DMS53 treated with DMSO at 0.1 percent for 48 hours (cell line): ENCODE results near the gene SERPINA5.
"Not testable (repeated sequence)": the region's sequence is repeated elsewhere in the genome, so short reads cannot be mapped to it uniquely, and the experiment has no call there.

ENCODE experiments used
- DNase-seq: peaks from one replicate; lab custom pipeline; 2025; ENCODE audit not compliant: unreplicated experiment; lab: John Stamatoyannopoulos, UW

SERPINA5 gene

DNA sequence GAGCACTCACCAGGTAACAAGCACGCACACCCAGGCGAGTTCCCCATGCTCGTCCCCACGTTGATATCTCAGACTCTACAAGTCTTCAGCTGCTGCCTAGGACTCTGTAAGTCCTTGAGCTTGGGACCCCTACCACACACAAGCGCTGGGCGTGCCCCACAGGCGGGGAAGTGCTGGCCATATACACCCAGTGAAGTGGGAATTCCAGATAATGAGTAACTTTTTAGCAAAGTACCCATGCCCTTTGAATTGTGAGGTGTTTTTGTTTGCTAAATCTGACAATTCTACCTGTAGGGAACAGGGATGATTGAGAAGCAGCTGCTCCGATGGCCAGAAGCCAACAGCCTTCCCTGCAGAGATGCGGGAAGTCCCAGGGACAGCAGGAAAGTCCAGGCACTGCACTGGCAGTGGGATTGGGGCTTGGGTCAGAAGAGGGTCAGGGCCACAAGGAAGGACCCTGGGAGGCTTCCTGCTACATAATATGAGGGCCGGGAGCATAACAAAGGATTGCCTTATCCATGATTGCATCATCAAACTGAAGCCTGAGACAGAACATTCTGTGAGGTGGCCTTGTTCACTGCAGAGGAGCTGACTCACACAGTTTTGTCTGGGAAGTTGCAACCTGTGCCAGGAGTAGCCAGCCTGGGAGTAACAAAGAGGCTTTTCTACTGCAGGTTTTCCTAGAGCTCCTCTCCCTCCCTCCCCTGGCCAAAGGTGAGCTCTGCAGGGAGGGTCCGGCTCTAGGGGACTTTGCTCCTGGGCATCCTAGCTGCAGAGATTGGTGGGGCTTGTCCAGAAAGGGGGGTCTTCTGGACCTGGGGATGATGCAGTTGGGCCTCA is 17.8 kb downstream of the SERPINA5 start:
- DNase-seq: no peak

DNA sequence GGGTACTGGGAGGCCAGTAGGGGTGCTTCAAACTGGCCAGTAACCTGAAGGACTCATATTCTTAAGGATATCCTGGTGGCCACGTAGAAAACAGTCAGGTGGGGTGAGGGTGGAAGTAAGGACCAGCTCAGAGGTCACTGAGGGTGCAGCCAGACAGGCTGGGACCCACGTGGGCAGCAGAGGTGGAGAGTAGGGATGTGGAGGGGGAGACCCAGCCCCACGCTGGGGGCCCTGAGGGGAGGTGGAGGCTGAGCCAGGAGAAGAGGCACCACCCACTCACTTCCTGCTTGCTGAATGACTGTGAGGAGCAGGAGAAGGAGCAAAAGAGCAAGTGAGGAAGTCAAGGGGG is 18.4 kb downstream of the SERPINA5 start:
- no peak for DNase-seq

DNA sequence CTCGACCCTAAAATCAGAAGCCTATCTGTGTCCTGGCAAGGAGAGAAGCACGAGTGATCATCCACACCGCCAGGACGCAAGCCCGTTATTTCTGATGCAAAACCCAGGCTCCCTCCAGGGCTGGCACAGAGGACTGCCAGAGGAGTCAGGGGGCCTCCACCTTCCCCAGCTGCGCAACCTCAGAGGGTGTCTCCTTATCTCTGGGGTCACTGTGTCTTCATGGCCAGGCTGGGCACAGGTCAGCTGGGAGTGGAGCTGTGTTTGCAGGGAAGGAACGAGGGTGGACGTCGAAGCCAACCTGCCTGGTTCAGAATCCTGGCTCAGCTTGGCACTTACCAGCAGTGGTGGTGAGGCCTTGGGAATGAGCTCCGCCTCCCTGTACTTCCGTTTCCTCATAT is 18.9 kb downstream of the SERPINA5 start:
- DNase-seq: no peak

DNA sequence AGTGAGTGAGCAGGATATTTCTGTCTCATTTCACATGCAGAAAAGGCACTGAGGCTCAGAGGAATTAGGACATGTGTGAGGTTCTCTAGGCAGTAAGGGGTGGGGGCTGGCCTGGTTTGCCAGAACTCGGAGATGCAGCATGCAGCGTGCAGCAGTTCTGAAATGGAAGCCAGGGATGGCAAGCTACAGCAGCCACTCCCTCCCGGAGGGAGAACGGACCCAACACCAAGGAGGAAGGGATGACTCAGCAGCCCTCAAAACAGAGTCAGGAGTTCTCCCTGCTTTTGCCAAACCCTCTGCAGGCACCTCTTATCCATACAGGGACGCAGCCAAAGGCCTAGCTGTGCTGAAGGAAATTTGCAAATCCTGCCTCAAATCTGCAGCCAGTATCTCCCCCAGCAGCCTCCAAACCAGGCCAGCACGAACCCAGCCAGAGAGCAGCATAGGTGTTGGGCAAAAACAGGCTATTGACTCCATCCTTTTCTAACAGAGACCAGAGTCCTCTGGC is 20.7 kb downstream of the SERPINA5 start:
- no peak for DNase-seq

DNA sequence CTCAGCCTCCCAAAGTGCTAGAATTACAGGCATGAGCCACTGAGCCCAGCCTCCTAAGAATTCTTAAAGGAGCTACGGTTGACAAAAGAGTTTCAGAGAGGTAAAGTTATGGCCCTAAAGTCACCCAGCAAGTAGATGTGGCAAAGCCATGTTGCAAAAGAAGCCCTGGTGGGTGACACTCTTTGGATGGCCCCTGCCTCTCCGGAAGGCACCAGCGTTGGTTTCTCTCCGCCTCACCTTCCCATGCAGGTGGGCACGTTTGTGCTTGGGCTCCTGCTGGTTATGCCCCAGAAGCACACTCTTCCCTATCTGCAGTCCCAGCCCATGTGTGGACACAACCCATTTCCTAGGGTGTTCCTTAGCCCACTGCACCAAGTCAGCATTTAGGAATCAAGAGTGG is 21.5 kb downstream of the SERPINA5 start:
- no peak for DNase-seq

DNA sequence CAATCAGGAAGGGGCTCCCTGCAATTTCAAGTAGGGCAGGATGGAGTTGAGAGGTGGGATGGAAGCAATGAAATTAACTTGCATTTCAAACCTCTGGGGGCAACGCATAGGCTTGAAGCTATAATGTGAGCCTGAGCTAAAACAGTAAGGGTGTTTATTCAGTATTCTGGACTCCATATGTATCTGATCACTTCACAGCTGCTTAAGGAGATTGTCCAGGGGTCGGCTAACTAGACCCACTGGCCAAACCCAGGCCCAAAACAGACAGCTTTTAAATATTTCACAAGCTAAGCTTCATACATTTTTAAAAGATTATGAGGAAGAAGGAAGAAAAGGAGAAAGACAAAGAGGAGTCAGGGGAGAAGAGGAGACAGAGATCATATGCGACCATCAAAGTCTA is 24.1 kb downstream of the SERPINA5 start:
- no peak for DNase-seq

DNA sequence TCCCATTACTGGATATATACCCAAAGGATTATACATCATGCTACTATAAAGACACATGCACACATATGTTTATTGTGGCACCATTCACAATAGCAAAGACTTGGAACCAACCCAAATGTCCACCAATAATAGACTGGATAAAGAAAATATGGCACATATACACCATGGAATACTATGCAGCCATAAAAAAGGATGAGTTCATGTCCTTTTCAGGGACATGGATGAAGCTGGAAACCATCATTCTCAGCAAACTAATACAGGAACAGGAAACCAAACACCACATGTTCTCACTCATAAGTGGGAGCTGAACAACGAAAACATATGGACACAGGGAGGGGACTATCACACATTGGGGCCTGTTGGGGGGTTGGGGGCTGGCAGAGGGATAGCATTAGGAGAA is 27.7 kb downstream of the SERPINA5 start:
- DNase-seq: not testable (repeated sequence)

DNA sequence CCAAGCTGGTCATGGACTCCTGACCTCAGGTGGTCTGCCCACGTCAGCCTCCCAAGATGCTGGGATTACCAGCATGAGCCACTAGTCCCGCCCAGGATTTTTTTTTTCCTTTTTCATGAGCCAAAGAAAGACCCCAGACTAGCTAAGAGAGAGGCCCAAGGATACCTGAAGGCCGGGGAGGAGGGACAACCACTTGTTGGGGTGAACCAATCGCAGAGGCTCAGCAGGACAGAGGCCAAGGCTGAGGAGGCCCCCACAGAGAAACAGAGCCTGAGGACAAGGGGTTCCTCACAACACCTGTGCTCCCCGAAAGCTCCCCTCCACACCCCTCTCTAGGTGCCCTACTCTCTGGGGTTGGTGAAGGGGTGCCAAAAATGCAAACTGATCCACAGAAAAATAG is 30.0 kb downstream of the SERPINA5 start:
- DNase-seq: no peak

DNA sequence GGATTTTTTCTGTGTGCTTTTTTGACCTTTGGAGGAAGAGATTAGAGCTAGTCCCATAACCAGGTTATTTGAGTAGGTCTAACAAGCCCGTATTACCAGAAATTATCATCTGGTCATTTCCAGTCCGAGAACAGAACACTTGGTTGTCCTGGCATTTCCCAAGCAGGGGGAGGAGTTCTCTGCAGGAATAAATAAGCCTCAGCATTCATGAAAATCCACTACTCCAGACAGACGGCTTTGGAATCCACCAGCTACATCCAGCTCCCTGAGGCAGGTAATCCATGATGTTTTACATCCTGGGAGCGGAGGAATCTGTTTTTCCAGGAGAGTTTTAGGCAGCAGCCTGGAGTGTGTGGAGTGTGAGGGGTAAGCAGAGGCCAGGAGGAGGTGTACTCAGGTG is 30.9 kb downstream of the SERPINA5 start, which contains the start of gene SERPINA3:
Gene SERPINA3, plus strand, starts transcription at position 218 of the 400 bp plus-strand sequence. CDS start 2,051 bp downstream, outside the sequence.
- no peak for DNase-seq

DNA sequence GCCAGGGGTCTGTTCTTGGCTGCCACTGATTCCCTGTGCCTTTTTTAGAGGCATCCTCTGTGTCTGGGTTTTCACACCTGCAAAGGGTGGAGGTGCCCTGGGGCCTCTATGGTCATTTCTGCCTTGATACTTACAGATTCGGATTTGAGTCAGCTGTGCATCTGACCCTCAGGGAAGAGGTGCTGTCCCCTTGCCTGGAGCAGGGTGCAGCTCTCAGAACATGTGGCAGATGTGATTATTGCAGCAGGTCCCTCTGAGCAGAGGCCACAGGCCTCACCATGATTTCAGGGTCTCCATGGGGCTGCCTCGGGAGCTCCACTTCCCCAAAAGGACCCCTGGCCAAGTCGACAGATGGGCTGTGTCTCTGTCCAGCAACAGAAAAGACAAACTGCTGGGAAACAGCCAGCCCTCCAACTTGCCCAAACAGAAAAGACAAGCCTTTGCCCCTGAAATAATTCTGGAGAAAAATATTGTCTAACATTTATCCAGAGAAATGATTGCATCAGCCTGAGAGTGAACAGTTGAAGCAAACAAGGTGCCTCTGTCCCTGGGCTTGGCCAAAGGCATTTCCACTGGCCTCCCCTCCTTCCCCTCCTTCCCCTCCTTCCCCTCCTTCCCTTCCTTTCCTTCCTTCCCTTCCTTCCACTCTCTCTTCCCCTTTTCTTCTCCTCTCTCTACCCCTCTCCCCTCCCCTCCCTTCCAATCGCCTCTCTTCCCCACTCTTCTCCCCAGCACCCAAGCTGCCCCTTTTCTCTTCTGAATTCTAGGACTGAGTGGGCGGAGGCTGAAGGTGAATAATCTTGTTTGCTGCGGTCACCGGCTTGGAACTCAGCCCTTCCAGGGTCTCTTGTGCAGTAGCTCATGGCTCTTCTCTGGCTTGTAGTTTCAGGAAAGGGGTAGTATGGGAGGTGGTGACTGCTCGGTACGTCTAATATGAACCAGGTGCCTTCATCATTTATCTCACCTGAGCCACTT is 31.6 kb downstream of the SERPINA5 start:
- DNase-seq: no peak

DNA sequence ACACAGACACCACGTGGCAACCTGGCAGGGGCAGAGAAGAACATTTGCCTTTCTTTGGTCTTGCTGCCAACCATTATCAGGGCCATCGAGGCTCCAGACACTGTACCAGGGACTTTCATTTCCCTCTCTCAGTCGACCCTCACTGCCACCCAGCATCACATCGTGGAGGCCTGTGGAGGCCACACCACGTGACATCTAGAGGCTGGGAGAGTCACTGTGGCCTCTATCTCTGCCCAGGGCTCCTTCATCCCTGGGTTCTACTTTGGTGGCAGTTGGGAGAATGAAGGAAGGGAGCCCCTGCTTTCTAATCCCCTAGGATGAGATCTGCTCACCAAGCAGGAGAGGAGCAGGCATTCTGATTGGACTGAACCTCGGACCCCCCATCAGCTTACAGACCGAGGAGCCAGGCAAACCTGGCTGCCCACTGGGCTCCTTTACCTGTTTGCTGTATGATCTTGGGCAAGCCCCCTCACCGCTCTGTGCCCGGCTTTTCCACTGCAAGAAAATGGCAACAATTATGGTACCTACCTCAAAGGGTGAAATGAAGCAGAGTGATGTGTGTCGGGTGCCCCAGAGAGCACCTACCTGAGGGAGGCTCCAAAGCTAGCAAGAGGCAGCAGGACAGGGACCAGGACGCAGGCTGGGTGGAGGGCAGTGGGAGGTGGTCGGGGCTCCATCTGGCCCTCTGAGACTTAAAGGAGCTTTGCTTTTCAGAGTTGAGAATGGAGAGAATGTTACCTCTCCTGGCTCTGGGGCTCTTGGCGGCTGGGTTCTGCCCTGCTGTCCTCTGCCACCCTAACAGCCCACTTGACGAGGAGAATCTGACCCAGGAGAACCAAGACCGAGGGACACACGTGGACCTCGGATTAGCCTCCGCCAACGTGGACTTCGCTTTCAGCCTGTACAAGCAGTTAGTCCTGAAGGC is 32.8 kb downstream of the SERPINA5 start:
- DNase-seq: no peak

DNA sequence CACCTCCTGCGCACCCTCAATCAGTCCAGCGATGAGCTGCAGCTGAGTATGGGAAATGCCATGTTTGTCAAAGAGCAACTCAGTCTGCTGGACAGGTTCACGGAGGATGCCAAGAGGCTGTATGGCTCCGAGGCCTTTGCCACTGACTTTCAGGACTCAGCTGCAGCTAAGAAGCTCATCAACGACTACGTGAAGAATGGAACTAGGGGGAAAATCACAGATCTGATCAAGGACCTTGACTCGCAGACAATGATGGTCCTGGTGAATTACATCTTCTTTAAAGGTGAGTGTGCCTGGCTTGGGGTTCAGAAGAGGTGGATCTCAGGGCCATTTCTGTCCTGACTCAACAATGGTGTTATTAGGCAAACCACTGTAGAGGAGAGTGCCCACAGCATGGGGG is 33.6 kb downstream of the SERPINA5 start:
- DNase-seq: no peak

DNA sequence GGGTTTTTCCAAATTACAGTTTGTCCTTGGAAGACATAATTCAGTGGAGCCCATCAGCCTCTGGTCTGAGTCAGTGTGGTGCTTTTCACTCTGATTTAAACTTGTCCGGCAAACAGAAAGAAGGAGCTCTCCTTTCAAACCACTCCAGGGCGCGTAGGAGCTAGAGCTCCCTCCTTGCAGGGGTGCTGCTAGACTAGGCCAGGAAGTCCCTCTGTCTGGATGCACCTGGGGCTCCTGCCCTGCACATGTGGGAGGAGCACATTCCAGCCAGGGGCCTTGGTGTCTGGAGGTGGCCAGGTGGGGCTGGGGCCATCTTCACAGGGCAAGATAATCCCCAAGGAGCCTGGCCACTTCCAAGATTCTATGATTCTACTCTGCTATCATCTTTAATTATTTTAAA is 34.0 kb downstream of the SERPINA5 start:
- DNase-seq: no peak

DNA sequence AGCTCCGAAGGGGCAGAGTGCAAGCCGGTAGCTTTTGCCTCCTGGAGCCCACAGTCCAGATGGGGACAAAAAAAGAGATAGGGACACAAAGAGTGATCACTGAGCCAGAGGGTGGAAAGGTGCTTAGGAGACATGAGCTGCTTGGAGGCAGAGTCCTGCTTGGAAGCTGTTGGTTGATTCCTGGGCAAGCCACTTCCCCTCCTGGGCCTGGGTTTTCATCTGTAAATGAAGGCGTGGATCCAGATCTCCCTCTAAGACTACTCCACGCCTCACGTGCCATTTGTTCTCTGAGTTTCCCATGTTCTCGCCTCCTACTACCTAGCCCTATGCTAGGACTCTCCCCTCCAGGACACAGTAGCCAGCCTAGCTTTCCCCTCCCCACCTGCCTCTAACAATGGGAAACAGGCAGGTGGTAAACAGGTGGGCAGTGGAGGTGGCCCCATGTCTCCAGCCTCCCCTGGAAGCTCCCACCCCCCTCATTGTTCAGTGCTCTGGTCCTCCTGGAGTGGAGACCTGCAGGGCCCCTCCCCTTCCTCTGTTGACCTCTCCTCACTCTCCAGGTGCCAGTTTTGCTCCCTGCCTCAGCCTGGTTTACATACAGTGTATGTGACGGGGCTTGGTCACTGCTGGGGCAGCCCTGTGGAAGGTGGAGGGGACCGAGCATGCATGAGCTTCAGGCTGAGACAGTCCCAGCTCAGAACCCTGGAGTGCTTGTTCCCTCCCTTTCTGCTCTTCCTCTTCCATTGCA is 34.8 kb downstream of the SERPINA5 start:
- no peak for DNase-seq

DNA sequence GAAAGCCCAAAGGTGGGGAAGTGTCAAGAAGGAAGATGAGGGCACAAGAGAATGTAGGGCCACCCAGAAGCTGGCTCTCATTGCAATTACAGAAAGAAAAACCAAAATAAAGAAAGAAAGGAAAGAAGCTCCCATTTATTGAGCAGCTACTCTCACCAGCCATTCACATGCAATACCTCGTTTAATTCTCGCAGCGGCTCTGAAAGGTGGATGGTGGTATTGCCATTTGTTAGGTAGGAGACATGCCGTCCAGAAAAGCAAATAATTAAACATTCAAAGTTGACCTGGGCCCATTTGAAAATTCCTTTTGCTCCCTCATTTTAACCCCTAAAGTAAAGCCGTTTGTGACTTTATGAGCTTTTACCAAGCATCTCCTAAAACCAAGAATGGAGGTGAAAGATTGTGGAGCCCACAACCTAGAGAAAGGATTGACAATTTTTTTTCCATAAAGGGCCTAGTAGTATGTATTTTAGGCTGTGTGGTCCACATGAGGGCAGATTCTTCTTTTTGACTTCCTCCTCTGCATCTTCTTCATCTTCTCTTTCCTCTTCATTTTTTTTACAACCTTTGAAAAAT is 36.2 kb downstream of the SERPINA5 start:
- DNase-seq: no peak

DNA sequence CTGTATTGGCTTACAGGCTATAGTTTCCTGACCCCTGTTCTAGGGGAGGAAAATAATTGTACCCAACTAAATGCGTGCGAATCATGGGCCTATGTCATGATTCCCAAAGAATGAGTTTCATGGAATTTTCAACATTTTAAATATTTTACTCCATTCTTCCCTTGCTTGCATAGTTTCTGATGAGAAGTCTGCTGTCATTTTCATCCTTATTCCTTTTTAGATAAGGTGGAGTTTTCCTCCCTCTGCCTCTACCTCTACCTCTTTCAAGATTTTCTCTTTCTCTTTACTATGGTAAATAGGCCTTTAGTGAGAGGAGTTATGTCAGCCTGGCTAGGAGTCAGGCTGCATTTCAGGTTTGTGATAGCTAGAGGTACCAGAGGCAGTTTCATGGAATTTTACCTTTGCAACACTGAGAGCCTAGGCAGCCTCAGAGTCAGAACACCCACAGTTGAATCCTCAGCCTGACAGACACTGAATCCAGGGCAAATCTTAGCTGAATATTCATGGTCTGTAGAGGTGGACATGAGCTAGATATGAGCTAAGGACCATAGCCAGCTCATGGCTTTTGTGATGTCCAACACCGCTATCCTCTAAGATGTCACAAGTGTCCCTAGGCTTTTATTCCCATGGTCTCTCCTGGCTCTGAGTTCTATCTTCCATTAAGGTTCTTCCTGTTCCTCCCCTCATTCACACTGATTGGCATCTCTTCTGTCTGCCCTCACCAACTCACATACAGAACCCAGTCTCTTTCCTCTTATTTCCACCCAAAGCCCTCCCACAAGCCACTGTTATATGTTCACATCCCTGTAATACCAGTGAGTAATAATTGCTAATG is 37.0 kb downstream of the SERPINA5 start:
- DNase-seq: no peak

DNA sequence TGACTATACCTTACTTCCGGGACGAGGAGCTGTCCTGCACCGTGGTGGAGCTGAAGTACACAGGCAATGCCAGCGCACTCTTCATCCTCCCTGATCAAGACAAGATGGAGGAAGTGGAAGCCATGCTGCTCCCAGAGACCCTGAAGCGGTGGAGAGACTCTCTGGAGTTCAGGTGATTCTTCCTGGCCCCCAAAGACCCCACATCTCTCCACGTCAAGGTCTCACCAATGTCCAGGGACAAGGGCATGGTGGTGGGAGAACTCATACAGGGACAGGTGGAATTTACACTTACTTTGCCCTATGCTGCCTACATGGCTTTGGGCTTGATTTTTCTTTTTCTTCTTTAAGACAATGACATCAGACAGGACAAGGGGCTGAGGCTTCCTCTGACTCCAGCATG is 38.1 kb downstream of the SERPINA5 start:
- no peak for DNase-seq

DNA sequence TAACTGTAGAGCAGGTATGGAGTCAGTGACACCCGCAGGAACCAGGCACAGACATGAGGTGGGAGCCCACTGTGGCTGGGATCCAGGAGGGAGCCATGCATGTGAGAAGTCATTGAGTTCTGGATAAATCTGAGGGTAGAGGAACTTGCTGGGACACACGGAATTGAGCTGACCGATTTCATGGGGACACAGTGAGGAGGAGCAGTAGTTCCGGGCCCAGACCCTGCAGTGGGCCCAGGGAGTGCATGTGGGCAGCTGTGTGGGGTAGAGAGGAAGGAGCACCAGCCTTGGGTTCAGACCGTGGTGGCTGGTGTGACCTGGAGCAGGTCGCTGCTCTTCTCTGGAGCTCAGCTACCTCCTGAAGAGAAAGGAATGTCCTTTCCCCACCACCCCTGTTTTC is 39.4 kb downstream of the SERPINA5 start:
- no peak for DNase-seq
